Posterior cingulate gyrus (tissue), 11 donors: Measurements from ENCODE around the gene EML1.

Experiments
- DNase-seq, 10 donors: peaks; one replicate each; pipeline versions ENCODE4 v3.0.0 to v3.0.0-alpha.2; 2020 to 2021; ENCODE audit warnings: mixed read lengths in 3 of 10
- intact Hi-C: fragments of 100-400 bp; cut with DNase I; formaldehyde crosslinking; loops from one replicate; pipeline ENCODE4 v1.15.1; 2023

EML1 gene

GRCh38 chr14:99794151-99794780 is 1.1 kb downstream of the EML1 start:
- intact Hi-C loops, result loop anchor here (5.0 kb wide), 2 partner anchors 57 to 93 kb away; no protein-coding TSS in a partner anchor
- no peak for DNase-seq

GRCh38 chr14:99795046-99795445 is 1.8 kb downstream of the EML1 start:
- no peak for DNase-seq
- intact Hi-C loops, result no loop called here

DNA sequence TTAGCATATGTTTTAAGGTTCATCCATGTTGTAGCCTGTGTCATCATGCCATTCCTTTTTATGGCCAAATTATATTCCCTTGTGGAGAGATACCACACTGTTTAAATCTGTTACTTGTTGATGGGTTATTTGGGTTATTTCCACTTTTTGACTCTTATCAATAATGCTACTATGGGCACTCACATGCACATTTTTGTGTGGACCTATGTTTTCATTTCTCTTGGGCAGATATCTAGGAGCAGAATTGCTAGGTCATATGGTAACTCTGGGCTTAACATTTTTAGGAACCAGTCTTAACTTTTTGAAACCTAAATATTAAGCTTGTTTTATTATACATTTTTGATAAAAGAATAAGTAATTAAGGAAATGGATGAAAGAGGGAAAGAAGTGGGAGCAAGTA is 4.0 kb downstream of the EML1 start:
- intact Hi-C loops, result no loop called here
- DNase-seq, result no peak

DNA sequence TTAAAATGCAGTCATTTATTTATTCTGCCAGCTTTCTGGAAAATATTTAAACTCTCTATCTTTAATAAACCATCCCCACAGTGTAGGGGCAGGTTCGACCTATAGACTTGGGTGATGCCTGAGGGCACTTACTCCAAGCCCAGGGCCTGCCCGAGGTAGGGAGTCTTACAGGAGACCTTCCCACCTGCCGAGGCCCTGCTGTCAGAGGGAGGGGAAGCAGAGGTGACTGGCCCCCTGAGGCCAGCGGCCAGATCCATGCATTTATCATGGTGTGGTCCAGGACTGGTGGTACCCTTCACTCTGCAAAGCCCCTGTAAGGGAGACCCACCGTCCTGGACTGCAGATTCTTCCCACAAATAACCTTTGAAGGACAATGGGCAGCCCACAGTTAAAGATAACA is 7.6 kb downstream of the EML1 start:
- intact Hi-C loops, result no loop called here
- no peak for DNase-seq

DNA sequence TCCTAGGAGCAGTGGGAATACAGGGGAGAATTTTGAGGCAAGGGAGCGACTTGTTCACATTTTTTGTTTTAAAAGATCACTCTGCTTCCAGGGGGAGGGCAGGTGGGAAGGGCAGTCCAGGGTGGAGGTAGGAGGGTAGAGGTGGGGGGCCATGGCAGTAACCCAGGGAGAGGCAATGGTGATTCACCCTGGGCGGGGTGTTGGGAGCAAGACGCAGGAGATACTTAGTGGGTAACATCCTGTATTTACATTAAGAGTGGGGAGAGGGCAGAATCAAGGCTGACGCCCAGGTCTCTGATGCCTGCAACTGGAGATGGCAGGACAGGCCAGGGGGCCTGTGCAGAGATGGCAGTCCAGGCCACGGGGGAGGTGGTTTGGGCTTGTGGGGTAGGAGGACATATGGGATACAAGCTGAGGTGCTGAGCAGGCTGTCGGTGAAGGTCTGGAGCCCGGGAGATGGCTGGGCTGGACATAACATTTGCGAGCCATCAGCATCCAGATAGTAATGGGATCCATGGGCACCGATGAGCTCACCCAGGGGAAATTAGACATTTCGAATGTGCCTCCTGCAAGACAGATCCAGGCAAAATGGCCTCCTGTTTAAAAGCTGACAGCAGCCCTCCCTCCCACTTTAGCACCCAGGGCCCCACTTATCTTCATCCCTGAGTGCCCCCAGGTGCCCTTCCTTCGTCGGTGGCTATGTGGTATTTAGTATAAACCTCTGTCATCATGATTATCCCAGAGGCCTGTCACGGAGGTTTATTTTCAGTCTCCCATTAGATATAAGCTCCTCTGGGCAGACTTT is 9.3 kb downstream of the EML1 start:
- intact Hi-C loops, result no loop called here
- no peak for DNase-seq

DNA sequence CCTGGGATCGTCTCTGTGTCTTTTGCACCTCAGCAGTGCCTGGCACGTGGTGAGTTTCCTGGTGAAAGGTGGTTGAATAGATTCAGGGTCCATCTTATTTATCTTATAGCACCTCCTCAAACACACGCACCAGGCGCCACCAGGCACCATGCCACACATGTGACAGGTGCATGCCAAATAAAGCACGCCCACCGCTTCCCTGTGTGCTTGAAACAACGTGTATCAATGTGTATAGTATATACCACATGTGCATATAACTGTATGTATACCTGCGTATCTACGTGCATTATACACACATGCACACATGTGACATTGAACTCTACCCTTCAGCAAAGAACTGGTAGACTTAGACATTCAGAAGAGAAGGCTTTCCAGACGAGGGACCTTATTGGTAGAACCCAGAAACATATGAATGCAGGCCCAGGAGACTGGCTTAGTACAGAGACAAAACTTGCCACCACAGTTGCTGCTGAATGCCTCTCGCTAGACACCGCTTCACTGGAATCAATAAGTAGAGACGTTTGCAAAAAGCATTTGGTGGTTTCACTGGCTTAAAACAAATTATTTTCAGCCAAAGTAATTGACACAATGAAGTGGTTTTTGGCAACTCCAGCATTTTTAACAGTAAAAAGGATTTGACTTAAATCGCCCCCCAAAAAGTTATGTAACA is 10.0 kb downstream of the EML1 start:
- no peak for DNase-seq
- intact Hi-C loops, result no loop called here

DNA sequence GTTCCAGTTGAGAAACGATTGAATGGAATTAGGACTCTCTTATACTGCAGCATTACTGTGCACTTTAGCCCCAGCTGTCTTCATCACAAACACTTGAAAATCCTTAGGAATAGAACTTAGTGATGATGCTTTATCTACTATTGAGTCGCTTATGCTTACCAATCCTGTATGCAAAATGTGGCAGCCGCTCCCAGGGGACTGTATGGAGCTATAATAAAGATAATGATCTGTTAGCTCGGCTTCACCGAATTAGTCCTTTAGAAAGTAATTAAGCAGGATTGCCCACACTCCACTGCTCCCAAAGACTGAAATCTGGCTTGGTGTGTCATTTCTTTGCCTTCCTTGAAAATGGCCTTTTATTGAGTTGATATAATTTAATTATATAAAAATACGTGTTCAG is 10.6 kb downstream of the EML1 start:
- DNase-seq, result no peak
- intact Hi-C loops, result no loop called here

DNA sequence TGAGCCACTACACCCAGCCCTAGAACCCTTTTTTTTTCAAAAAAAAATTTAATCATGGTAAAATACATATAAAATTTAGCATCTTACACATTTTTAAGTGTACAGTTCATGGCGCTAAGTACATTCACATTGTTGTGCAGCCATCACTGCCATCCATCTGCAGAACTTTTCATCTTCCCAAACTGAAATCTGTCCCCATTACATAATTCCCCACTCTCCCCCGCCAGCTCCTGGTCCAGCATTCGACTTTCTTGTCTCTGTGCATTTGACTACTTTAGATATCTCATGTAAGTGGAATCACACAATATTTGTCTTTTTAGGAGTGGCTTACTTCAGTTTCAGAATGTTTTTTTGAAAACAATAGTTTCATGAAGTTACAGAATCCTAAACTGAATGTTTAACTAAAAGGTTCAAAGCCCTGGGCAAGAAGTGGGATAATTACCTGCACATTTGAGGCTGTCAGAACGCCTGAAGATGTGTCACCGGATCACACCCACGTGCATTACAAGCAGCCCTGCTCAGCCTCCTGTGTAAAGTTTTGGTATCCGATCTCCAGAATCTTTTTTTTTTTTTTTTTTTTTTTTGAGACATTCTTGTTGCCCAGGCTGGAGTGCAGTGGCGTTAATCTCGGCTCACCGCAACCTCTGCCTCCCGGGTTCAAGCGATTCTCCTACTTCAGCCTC is 12.7 kb downstream of the EML1 start:
- intact Hi-C loops, result no loop called here

GRCh38 chr14:99806836-99807235 is 13.6 kb downstream of the EML1 start:
- intact Hi-C loops, result no loop called here
- no peak for DNase-seq

More for the DNA sequence above, 12.7 kb downstream of the EML1 start:
- no peak for DNase-seq

DNA sequence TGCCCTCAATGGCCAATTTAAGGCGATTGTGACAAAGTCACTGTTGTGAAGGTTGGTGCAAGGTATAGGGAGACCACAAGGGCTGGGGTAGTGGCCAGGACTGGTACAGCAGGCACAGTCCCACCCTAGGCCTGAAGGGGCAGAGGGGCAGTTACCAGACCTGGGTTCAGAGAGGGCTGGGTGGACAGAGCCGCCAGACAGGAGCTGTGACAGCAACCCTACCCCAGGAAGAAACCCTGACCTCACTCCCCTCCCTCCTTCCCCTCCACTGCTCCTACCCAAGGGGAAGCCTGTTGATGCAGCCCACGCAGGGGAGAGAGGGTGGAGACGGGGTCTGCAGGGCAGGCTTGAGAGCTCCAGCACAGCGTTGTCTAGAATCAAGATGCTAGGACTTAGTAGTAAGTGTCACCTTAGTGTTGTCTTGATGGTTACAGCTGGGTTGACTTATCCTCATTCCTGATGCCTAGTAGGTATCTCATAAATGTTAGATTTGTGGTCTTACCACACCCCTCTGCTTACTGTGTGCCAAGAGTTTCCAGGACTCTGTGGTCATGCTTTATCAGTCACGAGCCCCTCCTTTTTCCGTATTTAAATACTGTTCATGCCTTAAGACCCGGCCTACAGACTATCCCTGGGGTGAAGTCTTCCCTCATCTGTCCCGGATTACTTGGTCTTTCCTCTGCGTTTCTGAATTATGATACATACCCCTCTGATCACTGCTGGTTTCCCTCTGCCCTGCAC is 14.4 kb downstream of the EML1 start:
- no peak for DNase-seq
- intact Hi-C loops, result no loop called here

- intact Hi-C loops, result no loop called here
Measured at GRCh38 chr14:99808154-99808505, 14.9 kb downstream of the EML1 start.

DNA sequence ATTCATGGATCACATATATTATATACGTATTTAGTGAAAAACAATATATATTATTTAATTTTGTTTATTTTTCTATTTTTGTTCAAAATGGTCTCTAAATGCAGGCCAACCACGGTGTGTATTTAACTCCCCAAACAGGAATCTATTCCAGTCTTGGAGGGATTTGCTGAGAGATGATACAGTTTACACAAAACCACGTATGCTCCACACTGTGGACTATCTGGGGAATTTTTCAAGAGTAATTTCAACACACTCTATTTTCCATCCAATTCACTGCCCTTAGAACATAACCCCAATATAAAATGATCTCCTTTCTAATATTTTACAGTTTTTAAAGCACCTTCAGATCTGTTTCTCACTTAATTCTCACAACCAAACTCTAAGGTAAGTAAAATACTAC is 15.3 kb downstream of the EML1 start:
- DNase-seq, result no peak
- intact Hi-C loops, result no loop called here

More at GRCh38 chr14:99808154-99808505, 14.9 kb downstream of the EML1 start:
- DNase-seq, result no peak

DNA sequence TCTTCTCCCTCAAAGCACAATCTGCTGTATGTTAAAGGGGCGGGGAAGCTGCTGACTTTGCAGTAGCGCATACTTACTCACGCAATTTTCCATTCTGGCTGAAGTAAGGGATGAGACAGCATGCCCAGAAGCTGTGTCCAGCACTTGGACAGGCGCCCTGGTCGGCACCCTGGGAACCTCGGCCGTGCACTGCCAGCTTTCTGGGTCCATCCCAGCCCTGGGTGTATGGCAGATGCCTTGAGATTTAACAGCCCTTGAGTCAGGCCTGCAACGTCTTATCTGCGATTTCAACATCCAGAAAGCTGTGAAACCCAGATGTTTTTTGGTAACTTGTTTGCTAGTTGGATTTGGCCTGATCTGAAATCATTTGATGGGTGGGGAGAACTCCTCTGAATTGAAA is 16.1 kb downstream of the EML1 start:
- DNase-seq, result peak in 5 of 10 donors; percentile 25 to 90 (median 56)
- intact Hi-C loops, result no loop called here

DNA sequence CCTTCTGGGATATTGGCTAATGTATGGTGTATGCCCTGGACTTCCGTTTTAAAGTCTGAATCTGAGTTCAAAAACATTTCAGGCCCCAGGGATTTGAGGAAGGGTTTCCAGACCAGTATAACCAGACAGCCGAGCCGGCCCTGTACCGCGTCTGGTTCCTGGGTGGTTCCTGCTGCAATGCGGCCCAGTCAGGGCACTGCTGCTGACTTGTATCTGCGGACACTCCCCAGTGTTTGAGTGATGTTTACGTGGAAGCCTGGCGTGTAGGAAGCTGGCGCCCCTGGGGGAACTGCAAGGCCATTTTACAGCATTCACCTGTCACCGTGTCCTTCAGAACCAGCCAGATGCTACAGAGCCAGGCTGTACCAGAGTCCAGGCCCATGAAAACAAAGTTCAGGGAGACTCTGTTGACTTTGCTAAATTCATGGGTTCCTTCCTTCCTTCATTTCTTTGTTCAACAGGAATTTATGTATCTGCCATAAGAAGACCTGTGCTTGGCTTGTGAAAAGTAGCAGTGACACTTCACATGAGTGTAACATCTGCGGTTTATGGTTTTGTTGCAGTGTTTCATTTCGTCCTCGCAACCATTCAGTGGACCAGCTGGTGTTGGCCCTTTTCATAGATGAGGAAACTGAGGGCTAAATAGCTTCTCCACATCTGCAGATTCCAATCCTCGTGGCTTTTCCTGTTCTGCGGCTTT is 16.8 kb downstream of the EML1 start:
- intact Hi-C loops, result no loop called here
- no peak for DNase-seq

DNA sequence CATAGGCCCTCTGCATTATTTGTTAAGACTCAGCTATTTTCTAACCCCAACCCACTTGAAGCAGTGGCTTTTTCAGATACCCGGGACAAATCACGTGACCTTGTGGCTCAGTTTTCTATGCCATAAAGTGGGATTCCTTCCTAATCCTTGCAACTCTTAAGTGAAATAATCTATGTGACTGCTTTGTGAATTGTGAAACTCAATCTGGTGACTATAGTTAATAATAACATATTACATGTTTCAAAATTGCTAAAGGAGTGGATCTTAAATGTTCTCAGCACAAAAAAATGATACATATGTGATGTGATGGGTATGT is 17.3 kb downstream of the EML1 start:
- intact Hi-C loops, result no loop called here
- DNase-seq, result no peak

- intact Hi-C loops, result no loop called here
- no peak for DNase-seq
Measured at GRCh38 chr14:99812096-99812750, 19.0 kb downstream of the EML1 start.

DNA sequence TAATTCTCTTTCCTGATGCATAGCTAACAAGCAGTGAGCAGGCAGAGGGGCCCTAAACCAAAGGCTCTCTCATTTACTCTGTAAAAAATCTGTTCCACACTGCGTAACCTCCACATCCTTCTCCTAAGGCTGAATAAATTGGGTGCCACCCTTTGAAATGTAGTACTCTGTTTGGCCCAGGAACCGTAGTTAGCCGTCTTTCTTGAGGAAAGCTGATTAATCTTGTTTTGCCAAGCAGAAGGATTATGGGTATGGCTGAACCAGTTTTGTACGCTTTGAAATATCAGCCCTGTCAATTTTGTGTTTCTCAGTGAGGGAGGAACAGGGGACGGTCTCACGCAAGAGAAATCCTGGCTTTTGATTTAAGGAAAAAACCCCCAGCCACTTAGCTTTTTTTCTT is 19.7 kb downstream of the EML1 start:
- no peak for DNase-seq

GRCh38 chr14:99815696-99816095 is 22.5 kb downstream of the EML1 start:
- DNase-seq, result no peak
- intact Hi-C loops, result no loop called here

More for the DNA sequence above, 19.7 kb downstream of the EML1 start:
- intact Hi-C loops, result no loop called here

DNA sequence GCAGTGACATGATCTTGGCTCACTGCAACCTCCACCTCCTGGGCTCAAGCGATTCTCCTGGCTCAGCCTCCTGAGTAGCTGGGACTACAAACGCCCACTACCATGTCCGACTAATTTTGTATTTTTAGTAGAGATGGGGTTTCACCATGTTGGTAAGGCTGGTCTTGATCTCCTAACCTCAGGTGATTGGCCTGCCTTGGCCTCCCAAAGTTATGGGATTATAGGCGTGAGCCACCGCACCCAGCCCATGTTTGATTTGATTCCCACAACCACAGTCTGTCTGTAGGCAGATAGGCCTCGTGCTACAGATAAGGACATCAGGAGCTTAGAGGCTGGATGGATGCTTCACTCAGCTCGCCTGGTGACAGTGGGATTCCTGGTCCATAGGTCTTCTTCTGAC is 23.0 kb downstream of the EML1 start:
- DNase-seq, result no peak
- intact Hi-C loops, result no loop called here

DNA sequence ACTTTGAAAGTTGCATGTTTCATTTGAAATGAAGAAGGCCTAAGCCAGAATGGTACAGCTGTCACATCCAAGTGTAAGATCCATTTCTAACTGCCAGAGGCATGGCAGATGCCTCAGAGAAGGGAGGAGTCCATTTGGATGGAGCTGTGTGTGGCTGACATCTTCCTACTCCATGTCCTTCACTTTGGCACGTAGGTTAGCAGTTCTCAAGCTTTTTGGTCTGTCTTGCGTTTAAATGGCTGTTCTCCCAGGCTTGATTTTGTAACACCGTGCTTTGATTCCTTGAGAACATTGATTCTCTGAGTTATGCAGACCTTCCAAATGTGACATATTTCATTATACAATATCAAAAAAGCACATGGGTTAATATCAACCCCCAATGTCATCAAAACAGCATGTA is 23.4 kb downstream of the EML1 start:
- DNase-seq, result no peak
- intact Hi-C loops, result no loop called here
